WTC11 (cell line): Measurements from ENCODE around the gene RCAN1. TPM values are rescaled to one million over a fixed set of nuclear protein-coding genes. Genes with fewer than 3 reads are reported as not detected.

Experiments
- ATAC-seq: fragments of 200-7000 bp; cut with Tn5 transposase; 2 replicates; pipeline ENCODE4 v1.10.0; 2021; ENCODE audit warnings: mild to moderate bottlenecking, moderate library complexity
- CTCF ChIA-PET: fragments of 300-600 bp; sonication (Branson Sonifier 250); formaldehyde crosslinking; loops from one replicate; lab custom pipeline; 2021; ENCODE audit warnings: antibody characterized with exemption; lab: Charles Lee
- POLR2A ChIA-PET: fragments of 350-600 bp; sonication (Branson Sonifier 250); formaldehyde crosslinking; loops from one replicate; lab custom pipeline; 2021; ENCODE audit warnings: antibody characterized with exemption; lab: Charles Lee
- DNase-seq: peaks from one replicate; pipeline ENCODE4 v3.0.0; 2021; ENCODE audit warnings: low spot score
- H3K27ac Mint-ChIP-seq: 2 replicates; pipeline ENCODE4 v1.8.0; 2021; ENCODE audit warnings: mixed read lengths
- H3K27me3 Mint-ChIP-seq: 2 replicates; pipeline ENCODE4 v1.8.0; 2021; ENCODE audit warnings: low read depth, mild to moderate bottlenecking, moderate library complexity, mixed read lengths
- H3K36me3 Mint-ChIP-seq: 2 replicates; pipeline ENCODE4 v1.8.0; 2021; ENCODE audit warnings: mixed read lengths
- H3K4me1 Mint-ChIP-seq: 2 replicates; pipeline ENCODE4 v1.8.0; 2022; ENCODE audit warnings: mixed read lengths
- H3K4me3 Mint-ChIP-seq: 2 replicates; pipeline ENCODE4 v1.8.0; 2021; ENCODE audit warnings: mild to moderate bottlenecking, moderate library complexity, mixed read lengths
- H3K9me3 Mint-ChIP-seq: 2 replicates; pipeline ENCODE4 v1.8.0; 2021; ENCODE audit warnings: mixed read lengths
- ATF6 ChIP-seq: sonication (generic); formaldehyde crosslinking; IDR thresholded peaks from 2 replicates; pipeline ENCODE4 v1.8.1; 2023; ENCODE audit warnings: mild to moderate bottlenecking, missing genetic modification reagents
- CREB1 ChIP-seq: sonication (generic); formaldehyde crosslinking; IDR thresholded peaks from 2 replicates; pipeline ENCODE4 v1.8.0; 2023; ENCODE audit warnings: mild to moderate bottlenecking, missing genetic modification reagents
- CREM ChIP-seq: sonication (generic); formaldehyde crosslinking; IDR thresholded peaks from 2 replicates; pipeline ENCODE4 v1.8.1; 2022; ENCODE audit warnings: mild to moderate bottlenecking, missing genetic modification reagents, moderate library complexity
- FOXP4 ChIP-seq: sonication (generic); formaldehyde crosslinking; IDR thresholded peaks from 2 replicates; pipeline ENCODE4 v1.8.0; 2022; ENCODE audit warnings: mild to moderate bottlenecking, missing genetic modification reagents
- IRF1 ChIP-seq: sonication (generic); formaldehyde crosslinking; IDR thresholded peaks from 2 replicates; pipeline ENCODE4 v1.8.0; 2023; ENCODE audit warnings: missing genetic modification reagents
- OVOL2 ChIP-seq: fragments of 250-450 bp; sonication (Bioruptor Pico); IDR thresholded peaks from 2 replicates; pipeline ENCODE4 v1.9.0; 2021; ENCODE audit warnings: mild to moderate bottlenecking, borderline replicate concordance
- SMAD3 ChIP-seq: sonication (generic); formaldehyde crosslinking; IDR thresholded peaks from 2 replicates; pipeline ENCODE4 v1.8.0; 2022; ENCODE audit warnings: missing genetic modification reagents, mild to moderate bottlenecking, borderline replicate concordance
- SMAD4 ChIP-seq: sonication (generic); formaldehyde crosslinking; IDR thresholded peaks from 2 replicates; pipeline ENCODE4 v1.8.0; 2022; ENCODE audit warnings: mild to moderate bottlenecking, missing genetic modification reagents
- TP53 ChIP-seq: sonication (generic); formaldehyde crosslinking; IDR thresholded peaks from 2 replicates; pipeline ENCODE4 v1.8.1; 2023; ENCODE audit warnings: mild to moderate bottlenecking, missing genetic modification reagents
- ZNF219 ChIP-seq: sonication (generic); formaldehyde crosslinking; IDR thresholded peaks from 2 replicates; pipeline ENCODE4 v1.8.0; 2023; ENCODE audit warnings: missing genetic modification reagents, mild to moderate bottlenecking, borderline replicate concordance
- total RNA-seq: library from RNA; stranded (reverse); gene quantifications from 3 replicates; pipeline ENCODE4 v1.2.3, GENCODE V29; 2021
- TF ChIP-seq, protein P1 (sequence below): sonication (generic); formaldehyde crosslinking; IDR thresholded peaks from 2 replicates; pipeline ENCODE4 v1.8.1; 2023; ENCODE audit warnings: mild to moderate bottlenecking, missing genetic modification reagents, moderate library complexity
- TF ChIP-seq, protein P2 (sequence below): fragments of 250-450 bp; sonication (Bioruptor Pico); IDR thresholded peaks from 2 replicates; pipeline ENCODE4 v1.9.0; 2021; ENCODE audit warnings: mild to moderate bottlenecking, borderline replicate concordance
- TF ChIP-seq, protein P3 (sequence below): sonication (generic); formaldehyde crosslinking; IDR thresholded peaks from 2 replicates; pipeline ENCODE4 v1.8.1; 2023; ENCODE audit warnings: mild to moderate bottlenecking, missing genetic modification reagents, moderate library complexity

The RCAN1 gene
- total RNA-seq, 1 experiment from 2014 or later, result 5.9 TPM

DNA sequence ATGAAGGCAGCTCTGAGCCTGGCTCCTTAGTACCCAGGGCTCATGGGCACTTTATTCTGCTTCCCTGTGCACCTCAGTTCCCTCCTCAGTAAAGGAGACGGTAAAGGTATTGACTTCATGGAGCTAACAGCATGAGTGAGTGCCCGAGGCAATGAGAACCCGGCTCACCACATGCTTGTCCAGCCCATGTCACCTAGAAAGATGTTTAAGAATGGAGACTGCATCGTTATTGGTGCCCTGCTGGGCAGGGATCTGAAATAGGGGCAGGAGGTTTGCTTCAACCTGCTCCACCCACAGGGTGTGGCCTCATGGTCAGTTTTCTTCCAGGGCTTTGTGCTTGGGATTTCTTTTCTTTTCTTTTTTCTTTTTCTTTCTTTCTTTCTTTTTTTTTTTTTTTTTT, 95.9 kb downstream of the RCAN1 start (continued):
- no peak for TF ChIP-seq FOXP4 (CRISPR knock-in tag)

DNA sequence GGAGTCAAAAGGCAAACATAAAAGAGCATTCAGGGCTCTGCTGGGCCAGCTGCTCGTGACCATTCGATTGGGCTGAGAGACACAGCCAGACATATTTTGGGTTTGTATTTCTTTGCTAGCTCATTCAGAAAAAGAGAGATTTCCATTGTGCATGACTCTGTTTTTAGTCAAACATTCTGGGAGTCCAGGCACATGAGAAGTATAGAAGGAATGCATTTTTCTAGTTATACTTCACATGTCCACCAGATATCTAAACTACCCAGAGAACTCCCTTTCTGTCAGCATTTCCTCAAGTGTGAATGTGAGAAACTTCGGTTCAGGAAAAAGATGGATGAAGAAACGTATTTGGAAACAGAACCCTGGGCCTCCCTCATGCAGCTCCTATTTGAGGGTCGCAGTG, 96.6 kb downstream of the RCAN1 start:
- TF ChIP-seq IRF1 (CRISPR knock-in tag), result no peak
- no peak for TF ChIP-seq SMAD3 (CRISPR knock-in tag)
- TF ChIP-seq, protein P1, sequence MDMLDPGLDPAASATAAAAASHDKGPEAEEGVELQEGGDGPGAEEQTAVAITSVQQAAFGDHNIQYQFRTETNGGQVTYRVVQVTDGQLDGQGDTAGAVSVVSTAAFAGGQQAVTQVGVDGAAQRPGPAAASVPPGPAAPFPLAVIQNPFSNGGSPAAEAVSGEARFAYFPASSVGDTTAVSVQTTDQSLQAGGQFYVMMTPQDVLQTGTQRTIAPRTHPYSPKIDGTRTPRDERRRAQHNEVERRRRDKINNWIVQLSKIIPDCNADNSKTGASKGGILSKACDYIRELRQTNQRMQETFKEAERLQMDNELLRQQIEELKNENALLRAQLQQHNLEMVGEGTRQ (CRISPR knock-in tag), result no peak
- TF ChIP-seq, protein P2, sequence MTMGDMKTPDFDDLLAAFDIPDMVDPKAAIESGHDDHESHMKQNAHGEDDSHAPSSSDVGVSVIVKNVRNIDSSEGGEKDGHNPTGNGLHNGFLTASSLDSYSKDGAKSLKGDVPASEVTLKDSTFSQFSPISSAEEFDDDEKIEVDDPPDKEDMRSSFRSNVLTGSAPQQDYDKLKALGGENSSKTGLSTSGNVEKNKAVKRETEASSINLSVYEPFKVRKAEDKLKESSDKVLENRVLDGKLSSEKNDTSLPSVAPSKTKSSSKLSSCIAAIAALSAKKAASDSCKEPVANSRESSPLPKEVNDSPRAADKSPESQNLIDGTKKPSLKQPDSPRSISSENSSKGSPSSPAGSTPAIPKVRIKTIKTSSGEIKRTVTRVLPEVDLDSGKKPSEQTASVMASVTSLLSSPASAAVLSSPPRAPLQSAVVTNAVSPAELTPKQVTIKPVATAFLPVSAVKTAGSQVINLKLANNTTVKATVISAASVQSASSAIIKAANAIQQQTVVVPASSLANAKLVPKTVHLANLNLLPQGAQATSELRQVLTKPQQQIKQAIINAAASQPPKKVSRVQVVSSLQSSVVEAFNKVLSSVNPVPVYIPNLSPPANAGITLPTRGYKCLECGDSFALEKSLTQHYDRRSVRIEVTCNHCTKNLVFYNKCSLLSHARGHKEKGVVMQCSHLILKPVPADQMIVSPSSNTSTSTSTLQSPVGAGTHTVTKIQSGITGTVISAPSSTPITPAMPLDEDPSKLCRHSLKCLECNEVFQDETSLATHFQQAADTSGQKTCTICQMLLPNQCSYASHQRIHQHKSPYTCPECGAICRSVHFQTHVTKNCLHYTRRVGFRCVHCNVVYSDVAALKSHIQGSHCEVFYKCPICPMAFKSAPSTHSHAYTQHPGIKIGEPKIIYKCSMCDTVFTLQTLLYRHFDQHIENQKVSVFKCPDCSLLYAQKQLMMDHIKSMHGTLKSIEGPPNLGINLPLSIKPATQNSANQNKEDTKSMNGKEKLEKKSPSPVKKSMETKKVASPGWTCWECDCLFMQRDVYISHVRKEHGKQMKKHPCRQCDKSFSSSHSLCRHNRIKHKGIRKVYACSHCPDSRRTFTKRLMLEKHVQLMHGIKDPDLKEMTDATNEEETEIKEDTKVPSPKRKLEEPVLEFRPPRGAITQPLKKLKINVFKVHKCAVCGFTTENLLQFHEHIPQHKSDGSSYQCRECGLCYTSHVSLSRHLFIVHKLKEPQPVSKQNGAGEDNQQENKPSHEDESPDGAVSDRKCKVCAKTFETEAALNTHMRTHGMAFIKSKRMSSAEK, result no peak
- TF ChIP-seq SMAD4 (CRISPR knock-in tag), result no peak
- TF ChIP-seq ZNF219 (CRISPR knock-in tag), result no peak
- TF ChIP-seq TP53, result no peak
- no peak for TF ChIP-seq OVOL2 (CRISPR knock-in tag)
- TF ChIP-seq, protein P3, sequence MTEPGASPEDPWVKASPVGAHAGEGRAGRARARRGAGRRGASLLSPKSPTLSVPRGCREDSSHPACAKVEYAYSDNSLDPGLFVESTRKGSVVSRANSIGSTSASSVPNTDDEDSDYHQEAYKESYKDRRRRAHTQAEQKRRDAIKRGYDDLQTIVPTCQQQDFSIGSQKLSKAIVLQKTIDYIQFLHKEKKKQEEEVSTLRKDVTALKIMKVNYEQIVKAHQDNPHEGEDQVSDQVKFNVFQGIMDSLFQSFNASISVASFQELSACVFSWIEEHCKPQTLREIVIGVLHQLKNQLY, result no peak
- TF ChIP-seq ATF6, result no peak
- TF ChIP-seq CREM (CRISPR knock-in tag), result no peak
- no peak for TF ChIP-seq CREB1
- Mint-ChIP-seq H3K4me1 (peaks cover 41% of the 10 kb centered on the region), H3K36me3 (no peaks in the 10 kb centered on the region), H3K4me3 (no peak overlapping the region), H3K27me3 (no peaks in the 10 kb centered on the region; the same call in 1 of the 2 replicates), H3K27ac (no peak overlapping the region), H3K9me3 (no peaks in the 10 kb centered on the region)
- CTCF ChIA-PET, result interaction anchor here (0.7 to 7.2 kb wide), 5 partner anchors 8 to 85 kb away, joined by 3 to 71 read pairs (median 8); no protein-coding TSS in a partner anchor
- no peak for DNase-seq
- no peak for ATAC-seq
- POLR2A ChIA-PET, result no interaction called here
